ENCODE data around the gene BPGM.

The BPGM gene

DNA sequence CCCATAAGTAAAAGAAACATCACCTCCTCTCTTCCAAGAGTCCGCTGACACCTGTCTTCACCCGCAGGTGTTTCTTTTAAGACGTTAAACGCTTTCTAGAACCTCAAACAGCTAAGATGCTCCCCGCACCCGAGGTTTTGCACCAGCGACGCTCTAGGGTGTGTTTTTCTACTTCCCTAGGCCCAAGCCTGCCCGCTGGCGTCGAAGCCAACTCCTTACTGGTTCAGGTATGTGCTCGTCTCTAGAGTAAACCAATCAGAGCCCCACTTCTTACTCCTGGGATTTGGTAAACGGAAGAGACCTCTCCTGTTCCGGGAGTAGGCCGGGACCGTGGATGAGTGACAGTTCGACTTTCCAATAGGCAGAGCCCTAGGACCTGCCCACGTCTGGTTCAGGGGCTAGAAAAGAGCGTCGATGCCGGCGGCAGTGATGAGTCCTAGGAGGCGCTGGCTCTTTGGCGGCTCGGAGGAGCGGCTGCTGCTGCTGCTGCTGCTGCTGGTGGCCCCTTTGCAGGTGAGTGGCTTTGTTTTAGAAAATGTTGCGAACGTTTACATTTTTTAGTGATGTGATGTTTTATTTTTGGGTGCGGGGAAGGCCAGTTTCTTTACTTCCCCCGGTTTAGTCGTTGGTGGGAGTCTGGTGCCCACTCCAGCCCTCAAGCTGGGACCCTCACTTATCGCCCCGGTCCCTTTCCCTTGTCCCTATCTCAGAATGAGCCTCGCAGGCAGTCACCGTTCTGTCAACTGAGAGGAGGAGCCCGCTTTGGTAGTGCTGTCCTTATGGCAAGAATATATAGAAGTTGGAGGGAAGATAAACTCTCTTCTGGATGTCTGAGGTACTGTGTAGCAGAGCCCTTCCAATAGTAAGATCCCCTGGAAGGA, at the start of gene BPGM:
Gene BPGM, plus strand, starts transcription at position 429 of the 881 bp plus-strand sequence. CDS start 14,655 bp downstream, outside the sequence.
- DNase-seq: peak; percentile 99

DNA sequence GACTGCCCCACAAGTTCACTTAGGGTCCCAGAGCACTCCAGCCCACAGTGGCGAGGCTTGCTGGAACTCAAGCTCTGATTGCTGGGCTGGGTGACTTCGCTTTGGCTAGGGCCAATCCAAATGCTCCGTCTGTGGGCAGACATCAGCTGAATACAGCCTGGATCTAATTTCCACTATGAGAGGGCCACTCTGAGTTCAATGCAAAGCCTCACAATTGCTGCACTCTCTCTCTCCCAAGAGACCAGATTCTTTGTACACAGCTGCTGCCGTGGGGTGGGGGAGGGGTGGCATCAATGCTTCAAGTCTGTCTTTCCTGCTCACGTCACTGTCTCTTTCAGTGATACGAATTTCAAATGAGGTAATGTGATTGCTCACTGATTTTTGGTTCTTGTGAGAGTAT, 47.3 kb upstream of the BPGM start:
- peak; percentile 90 for DNase-seq

DNA sequence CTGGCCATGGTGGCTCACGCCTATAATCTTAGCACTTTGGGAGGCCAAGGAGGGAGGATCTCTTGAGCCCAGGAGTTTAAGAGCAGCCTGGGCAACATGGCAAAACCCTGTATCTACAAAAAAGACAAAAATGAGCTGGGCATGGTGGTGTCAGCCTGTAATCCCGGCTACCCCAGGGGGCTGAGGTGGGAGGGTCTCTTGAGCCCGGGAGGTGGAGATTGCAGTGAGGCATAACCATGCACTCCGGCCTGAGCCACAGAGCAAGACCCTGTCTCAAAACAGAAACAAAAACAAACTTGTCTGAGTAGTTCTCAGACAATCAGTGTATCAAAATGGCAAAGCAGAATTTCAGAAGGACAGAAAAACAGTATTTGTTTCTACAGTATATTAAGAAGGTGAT, 45.2 kb upstream of the BPGM start:
- DNase-seq: no peak

DNA sequence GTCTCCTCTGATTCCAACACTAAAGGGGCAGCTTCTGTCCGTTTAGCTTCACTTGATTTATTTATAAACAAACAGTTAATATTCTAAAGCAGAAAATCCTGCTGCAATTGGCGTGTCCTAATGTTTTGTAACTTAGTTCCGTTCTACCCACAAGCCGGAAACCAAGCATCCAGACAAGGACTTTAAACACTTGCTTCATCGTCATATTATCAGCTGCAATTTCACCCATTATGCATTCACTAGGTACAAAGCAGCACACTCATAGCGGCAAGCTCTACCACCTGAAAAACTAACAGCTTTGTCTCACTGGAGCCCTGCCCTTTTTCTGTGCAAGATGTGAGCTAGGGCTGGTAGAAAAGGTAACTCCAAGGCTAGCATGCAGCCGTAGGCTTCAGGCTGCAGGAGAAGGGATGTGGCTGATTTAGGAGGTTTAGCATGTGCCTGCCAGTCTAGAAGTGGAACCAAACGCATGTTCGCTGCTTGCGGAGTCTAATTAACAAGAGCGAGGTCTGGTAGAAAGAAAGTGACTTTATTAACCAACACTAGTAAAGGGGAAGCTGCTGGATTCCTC, 43.7 kb upstream of the BPGM start:
- DNase-seq: no peak

DNA sequence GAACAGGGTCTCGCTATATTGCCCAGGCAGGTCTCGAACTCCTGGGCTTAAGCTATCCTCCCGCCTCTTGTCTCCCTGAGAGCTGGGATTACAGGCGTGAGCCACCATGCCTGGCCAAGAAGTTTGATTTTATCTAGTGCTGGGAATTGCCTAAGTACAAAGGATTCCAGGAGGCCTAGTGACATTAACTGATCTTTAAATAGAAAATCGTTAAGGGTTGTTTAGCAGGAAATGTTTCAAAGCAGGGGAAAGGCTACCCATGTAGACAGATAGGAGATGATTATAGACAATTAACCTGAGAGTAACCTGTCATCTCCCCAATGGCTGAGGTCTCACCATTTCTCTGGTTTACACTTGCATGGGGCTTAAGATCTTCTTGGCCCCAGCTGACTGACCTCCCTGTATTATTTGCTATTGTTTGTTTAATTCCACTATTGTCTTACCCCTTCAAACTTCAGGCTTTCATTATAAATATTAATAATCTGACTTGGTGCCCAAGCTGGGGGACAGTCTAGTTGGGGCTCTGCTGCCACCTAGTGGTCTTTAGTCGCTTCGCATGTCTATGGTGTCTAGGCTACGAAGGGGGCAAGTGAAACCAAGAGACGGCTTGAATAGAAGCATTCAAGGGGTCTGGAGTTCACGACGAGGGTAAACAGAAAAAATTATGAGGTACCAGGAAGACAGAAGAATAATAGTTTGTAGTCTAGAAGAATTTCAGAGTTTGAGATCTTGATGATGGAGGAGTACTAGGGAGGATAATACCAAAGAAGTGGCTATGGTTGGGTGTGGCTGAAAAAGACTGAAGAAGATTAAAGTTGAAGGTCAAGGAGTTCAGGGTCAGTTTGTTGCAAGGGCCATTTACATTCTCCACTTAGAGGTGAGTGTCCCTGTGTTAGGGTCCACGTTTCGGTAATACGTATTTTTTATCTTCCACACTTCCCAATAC, 40.4 kb upstream of the BPGM start:
- peak; percentile 50 for DNase-seq

DNA sequence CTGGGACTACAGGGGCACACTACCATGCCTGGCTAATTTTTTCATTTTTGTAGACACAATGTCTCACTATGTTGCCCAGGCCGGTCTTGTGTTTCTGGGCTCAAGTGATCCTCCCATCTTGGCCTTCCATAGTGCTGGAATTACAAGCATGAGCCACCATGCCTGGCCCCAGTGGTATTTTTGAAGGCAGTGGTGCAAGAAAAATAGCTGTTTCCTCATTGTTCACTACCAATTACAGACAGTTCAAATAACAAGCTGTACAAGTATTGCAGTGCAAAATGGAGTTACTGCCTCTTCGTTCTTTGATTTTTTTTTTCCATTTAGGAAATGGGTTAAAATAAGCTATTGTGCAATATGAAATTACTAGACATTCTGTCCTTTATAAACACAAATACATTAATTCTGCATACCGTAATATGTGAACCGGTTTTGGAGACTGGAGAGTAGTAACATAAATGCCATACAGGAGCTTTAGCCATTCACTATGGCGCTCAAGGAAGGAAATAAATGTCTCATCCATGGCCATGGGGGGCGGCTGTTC, 35.0 kb upstream of the BPGM start:
- DNase-seq: no peak

DNA sequence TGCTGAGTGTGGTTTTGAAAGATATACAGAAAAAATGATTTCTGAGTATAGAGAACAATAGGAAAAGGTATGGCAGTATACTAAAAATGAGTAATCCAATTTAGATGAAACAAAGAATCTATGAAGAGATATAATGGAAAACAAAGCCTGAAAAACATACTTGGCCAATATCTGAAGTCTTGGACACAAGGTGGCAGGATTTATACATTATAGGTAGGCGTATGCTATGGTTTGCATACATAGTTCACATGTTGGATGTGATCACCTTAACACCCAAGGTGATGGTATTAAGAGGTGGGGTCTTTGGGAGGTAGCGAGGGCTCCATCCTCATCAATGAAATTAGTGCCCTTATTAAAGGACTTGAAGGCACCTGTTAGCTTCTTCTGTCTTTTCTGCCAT, 34.5 kb upstream of the BPGM start:
- no peak for DNase-seq

DNA sequence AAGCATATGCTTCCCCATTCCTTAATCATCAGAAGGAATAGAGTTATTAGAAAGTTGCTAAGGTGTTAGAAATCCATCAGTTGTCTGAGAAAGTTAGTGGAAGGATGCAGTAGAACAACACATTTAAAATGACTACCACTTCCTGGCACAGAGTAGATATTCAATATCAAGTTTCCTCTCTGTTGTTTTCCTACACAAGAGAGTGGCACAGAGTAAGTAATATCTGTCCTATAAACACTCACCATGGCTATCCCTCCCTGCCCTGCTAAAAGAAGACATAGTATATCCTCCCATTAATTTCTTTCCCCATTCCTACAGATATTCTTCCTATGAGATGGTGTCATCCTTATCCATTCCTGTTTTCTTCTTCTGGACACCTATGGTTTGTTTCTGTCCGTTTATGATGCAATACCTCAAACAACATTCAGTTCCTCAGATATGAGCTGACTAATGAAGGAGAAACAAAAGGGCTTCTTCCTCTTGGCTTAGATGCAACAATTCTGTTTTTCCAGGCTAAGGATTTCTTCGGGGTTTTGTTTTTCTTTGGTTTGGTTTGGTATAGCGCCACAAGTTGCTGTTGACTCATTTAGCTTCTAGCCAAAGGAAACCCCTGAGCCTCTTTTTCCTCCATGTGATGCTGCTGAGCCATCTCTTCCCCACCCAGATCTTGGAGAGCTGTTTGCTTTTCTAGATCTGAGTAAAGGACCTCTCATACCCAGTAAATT, 32.9 kb upstream of the BPGM start:
- no peak for DNase-seq

DNA sequence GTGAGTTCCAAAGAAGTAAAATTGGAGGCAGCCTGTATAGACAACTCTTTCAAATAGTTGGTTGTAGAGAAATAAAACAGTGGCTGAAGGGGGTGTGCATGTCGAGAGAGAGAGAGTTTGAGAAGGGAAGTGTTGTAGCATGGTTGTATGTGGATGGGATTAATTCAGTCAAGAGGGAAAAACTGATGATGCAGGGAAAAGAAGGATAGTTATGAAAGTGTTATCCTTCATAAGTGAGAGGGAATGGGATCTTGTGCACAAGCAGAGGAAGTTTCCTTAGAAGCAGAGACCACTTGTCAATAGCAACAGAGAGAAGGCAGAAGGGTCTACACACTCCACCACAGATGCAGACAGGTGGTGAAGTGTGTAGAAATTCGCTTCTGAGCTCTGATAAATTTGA, 30.0 kb upstream of the BPGM start:
- no peak for DNase-seq

DNA sequence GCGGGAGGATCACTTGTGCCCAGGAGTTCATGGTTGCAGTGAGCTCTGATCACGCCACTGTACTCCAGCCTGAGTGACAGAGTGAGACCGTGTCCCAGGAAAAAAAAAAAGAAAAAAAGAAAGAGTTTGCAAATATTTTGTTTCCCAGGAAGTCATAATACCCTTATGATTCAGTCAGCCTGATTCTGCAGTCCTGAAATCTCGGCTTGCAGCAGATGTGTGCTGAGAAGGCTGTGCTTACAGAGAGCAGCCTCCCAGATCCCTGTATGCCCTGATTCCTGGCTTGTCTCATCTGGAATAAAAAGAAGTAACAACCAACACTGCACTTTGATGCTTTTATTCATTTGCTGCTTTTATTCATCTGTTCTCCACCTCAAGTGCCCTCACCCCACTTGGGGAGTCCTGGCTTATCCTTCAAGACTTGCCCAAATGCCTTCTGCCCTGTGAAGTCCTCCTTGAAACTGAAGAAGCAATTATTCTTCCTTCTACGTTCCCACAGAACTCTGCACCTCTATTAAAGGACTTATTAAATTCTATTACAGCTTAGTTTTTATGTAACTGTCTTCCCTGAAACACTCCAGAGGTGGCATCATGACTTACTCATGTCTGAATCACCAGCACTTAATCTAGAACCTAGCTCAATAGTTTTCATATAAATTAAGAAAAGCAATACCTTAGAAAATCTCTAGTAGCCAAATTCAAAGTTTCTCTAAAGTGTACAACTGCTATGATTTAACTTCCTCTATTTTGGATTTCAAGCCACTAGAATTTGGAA, 27.7 kb upstream of the BPGM start:
- no peak for DNase-seq

DNA sequence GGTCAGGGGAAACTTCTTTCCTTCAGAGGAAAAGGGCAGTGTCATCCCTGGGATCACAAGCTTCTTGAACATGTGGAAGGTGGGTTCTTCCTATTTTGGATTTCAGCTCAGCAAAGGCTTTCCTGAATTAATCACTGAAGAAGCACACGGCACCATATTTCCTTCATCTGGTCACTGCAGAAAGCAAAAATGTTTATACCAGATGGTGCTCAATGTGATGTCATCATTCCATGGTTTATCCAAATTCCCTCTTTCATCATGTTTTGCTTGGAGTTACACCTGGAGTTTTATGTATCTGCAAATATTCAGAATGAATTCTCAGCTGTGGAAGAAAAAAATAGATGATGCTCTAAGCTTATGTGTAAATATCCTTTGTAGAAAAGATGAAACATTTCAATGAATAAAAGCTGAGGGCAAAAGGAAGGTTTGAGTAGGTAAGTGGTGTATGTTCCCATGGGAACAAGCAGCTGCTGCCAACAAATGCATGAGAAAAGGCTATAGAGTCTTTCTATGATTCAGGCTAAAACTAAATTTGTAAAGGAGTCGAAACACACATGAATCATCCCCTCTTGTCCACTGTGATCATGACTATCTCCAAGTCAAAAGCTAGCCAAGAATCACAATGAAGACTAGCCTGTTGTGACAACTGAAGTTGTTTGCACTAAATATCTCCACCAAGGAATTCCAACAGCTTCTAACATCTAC, 26.9 kb upstream of the BPGM start:
- peak; percentile 5 for DNase-seq

DNA sequence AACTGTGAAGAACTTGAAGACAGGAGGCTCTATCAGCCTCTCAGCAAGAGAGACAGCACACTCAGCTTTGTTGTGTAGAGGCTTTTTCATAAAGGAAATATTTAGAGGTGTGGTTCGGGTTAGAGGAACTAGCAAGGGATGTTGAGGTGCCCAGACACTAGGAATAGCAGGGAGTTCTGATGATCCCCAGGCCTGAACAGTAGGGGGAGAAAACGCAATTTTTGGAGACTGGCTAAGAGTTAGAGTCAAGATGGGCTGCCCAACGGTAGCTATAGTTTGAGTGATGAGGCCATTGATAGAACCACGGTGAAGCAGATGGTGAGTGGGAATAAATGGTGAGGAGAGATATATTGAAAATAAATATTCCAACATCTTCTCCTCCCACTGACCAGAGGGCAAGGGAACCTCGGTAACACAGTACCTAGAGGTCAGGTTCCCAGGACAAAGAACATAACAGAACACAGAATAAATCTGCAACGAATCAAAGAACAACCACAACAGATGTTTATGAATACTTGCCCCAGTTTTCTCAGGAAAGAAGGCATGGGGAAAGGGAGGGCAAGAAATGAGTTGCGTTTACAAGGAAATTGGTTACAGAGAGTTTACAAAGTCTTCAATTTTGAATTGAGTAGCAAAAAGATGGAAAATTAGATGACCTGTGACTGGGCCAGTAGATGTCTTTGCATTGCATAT, 24.2 kb upstream of the BPGM start:
- DNase-seq: no peak

DNA sequence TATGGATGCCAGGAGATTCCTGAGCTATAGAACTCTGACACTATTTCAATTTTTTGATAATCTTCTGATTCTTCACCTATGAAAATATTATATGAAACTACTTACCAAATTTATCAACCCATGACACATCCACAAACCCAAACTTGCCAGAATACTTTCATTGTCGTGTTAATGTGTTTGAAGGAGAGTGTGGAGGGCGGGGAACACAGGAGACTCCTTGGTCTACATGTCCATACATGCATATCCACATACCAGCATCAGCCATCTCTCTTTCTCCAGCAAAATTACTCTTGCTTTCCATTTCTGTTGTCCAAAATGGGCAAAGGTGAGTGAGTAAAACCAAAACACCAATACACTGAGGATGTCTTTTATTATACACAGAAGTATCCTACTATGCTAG, 23.5 kb upstream of the BPGM start:
- no peak for DNase-seq

DNA sequence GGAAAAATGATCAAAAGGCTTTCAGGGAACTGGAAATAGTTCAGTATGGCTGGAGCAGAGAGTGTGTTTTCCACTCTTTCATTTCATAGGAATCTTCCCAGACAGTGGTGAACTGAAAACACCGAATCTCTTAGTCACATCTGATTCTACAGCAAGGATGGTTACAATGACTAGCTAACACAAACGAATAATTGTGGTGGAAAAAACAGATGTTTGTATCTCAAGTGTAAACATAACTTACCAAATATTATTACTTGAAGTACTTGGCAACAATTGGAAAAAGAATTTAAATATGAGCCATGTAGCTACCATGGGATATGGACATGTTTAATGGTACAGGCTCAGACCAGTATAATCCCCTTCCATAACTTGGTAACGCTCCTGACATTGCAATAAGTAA, 21.1 kb upstream of the BPGM start:
- DNase-seq: no peak

DNA sequence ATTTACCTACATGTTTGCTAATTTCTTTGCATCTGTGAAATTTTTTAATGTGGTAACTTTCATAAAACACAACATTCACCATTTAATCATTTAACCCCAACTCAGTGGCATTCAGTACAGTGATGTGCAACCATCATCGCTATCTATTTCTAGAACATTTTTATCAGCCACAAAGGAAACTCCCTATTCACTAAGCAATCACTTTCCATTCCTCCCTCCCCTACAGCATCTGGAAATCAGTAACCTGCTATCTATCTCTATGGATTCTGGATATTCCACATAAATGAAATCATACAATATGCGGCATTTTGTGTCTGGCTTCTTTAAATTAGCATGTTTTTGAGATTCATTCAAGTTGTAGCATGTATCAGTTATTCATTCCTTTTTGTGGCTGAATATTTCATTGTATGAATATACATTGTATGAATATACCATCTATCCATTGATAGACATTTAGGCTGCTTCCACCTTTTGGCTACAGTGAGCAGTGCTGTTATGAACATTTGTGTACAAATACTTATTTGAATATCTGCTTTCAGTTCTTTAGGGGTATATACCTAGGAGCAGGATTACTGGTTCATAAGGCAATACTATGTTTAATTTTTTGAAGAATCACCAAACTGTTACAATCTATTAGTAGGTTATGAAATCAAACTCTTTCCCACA, 19.4 kb upstream of the BPGM start:
- no peak for DNase-seq

DNA sequence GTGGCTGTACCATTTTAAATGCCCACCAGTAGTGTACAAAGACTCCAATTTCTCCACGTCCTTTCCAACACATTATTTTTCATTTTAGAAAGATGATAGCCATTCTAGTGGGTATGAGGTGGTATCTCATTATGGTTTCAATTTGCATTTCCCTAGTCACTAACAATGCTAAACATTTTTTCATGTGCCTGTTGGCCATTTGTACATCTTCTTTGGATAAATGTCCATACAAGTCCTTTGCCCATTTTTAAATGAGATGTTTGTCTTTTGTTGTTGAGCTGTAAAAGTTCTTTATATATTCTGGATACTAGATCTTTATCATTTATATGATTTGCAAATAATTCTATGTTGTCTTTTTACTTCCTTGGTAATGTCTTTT, 18.9 kb upstream of the BPGM start:
- no peak for DNase-seq

DNA sequence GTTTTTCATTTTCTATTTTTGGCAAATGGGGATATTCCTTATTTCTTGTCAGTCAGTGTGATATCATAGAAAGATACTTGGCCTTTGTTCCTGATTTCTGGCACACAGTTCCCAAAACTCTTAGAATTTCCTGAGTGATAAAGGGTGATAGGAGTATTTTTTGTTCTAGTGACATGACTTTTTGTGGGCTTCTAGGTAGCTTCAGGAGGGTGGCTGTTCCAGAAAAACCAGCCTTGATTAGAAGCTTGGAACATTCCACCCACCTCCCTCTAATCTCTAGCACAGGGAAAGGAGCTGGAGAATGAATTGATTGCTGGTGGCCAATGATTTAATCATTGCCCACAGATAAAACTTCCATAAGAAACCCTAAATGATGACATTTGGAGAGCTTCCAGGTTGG, 17.2 kb upstream of the BPGM start:
- no peak for DNase-seq

DNA sequence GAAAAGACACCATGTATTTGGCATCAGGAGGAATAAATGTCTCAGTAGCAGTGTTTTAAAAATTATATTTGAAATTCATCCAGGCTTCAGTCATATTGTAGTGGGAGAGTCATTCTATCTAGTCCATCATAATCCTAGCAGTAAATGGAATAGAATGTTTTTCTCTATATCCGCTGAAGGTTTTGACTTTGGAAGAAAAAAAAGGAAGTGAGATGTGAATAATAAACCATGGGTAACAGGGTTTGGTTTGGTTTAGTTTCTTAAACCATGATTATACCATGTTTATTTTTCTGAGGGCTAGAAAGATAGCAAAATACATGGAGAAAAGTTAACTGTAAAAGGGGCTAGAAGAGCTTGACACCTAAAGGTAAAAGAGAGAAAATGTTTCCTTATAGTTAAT, 16.4 kb upstream of the BPGM start:
- DNase-seq: no peak

DNA sequence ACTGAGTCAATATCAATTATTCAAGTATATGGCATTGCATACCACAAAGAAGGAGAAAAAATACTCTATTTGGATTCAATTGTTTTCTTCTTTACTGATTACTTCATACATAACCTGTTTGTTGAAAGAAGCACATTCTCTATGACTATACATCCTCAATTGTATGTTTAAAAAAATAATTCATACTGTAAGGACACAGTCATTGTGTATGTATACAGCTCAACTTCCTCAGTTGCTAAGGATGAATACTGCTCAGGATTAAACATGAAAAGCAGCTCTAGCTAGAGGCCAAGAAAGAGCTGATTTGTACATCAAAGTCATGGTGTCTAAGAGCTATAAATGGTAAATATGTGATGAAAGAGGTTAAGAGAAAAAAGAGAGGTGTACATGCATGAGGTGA, 15.8 kb upstream of the BPGM start:
- DNase-seq: no peak

DNA sequence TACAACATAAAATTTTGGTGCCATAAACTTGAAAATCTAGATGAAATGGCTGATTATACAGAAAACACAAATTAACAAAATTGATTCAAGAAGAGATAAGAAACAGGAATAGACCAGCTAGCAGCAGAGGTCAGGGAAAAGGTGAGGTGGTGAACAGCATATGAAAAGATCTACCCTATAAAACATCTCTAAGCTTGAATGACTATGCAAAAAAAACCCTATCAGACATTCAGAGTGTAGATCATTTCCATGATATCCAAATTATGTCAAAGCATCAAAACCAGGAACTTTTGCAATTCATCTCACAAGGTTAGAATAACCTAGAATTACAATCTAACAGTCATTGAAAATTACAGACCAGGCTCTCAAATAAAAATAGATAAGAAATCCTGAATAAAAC, 14.6 kb upstream of the BPGM start:
- no peak for DNase-seq
